GM23338 (cell line): Measurements from ENCODE around the gene RAB3GAP2. TPM values are rescaled to one million over a fixed set of nuclear protein-coding genes. Genes with fewer than 3 reads are reported as not detected.

Experiments
- ATAC-seq: fragments of 200-7000 bp; cut with Tn5 transposase; 3 replicates; pipeline ENCODE4 v1.9.1; 2020
- DNase-seq: peaks from one replicate; pipeline ENCODE4 v3.0.0-alpha.2; 2015; ENCODE audit warnings: low spot score
- H2AFZ ChIP-seq: fragments of 200-600 bp; sonication (generic); 2 replicates; pipeline ENCODE4 v1.8.0; 2016; ENCODE audit warnings: antibody characterized with exemption, mild to moderate bottlenecking, moderate library complexity
- H3F3A ChIP-seq: fragments of 200-600 bp; sonication (generic); replicated peaks from 2 replicates; pipeline ENCODE4 v1.8.0; 2017; ENCODE audit warnings: antibody characterized with exemption, mixed run types, low read depth
- H3K27ac ChIP-seq: fragments of 200-600 bp; sonication (generic); 2 replicates; pipeline ENCODE4 v1.6.1; 2016; ENCODE audit warnings: low read depth
- H3K27me3 ChIP-seq: fragments of 200-600 bp; sonication (generic); 2 replicates; pipeline ENCODE4 v1.8.0; 2016; ENCODE audit warnings: mild to moderate bottlenecking, mixed run types, moderate library complexity; ENCODE audit not compliant: insufficient read depth
- H3K36me3 ChIP-seq: fragments of 200-600 bp; sonication (generic); 2 replicates; pipeline ENCODE4 v1.8.0; 2016; ENCODE audit warnings: mild to moderate bottlenecking; ENCODE audit not compliant: insufficient read depth
- H3K4me1 ChIP-seq: fragments of 200-600 bp; sonication (generic); 2 replicates; pipeline ENCODE4 v1.8.0; 2016; ENCODE audit warnings: mild to moderate bottlenecking, moderate library complexity; ENCODE audit not compliant: insufficient read depth
- H3K4me2 ChIP-seq: fragments of 200-600 bp; sonication (generic); 2 replicates; pipeline ENCODE4 v1.7.1; 2017; ENCODE audit warnings: mixed run types
- H3K4me3 ChIP-seq: fragments of 200-600 bp; sonication (generic); 2 replicates; pipeline ENCODE4 v1.6.1; 2016; ENCODE audit warnings: mixed run types
- H3K79me2 ChIP-seq: fragments of 200-600 bp; sonication (generic); replicated peaks from 2 replicates; pipeline ENCODE4 v1.8.0; 2017; ENCODE audit warnings: mild to moderate bottlenecking; ENCODE audit not compliant: insufficient read depth
- H3K9me2 ChIP-seq: fragments of 200-600 bp; sonication (generic); 2 replicates; pipeline ENCODE4 v1.8.0; 2017; ENCODE audit not compliant: insufficient read depth
- H4K20me1 ChIP-seq: fragments of 200-600 bp; sonication (generic); replicated peaks from 2 replicates; pipeline ENCODE4 v1.8.0; 2017; ENCODE audit warnings: mild to moderate bottlenecking; ENCODE audit not compliant: insufficient read depth
- H3K27ac Mint-ChIP-seq: 2 replicates; pipeline ENCODE4 v1.8.0; 2020; ENCODE audit warnings: inconsistent platforms, mild to moderate bottlenecking, moderate library complexity, mixed read lengths
- H3K27me3 Mint-ChIP-seq: 3 replicates; pipeline ENCODE4 v1.8.0; 2022; ENCODE audit warnings: low read depth, mild to moderate bottlenecking, moderate library complexity, mixed read lengths, inconsistent platforms; ENCODE audit not compliant: insufficient read depth, poor library complexity
- H3K36me3 Mint-ChIP-seq: 3 replicates; pipeline ENCODE4 v1.8.0; 2021; ENCODE audit warnings: low read depth, mild to moderate bottlenecking, inconsistent platforms, moderate library complexity, mixed read lengths
- H3K4me1 Mint-ChIP-seq: 3 replicates; pipeline ENCODE4 v1.8.0; 2020; ENCODE audit warnings: mild to moderate bottlenecking, inconsistent platforms, mixed read lengths
- H3K4me3 Mint-ChIP-seq: 3 replicates; pipeline ENCODE4 v1.8.0; 2021; ENCODE audit warnings: moderate library complexity, mild to moderate bottlenecking, inconsistent platforms, mixed read lengths
- H3K9me3 Mint-ChIP-seq: 3 replicates; pipeline ENCODE4 v1.8.0; 2020; ENCODE audit warnings: moderate library complexity, mild to moderate bottlenecking, inconsistent platforms, mixed read lengths
- CREB1 ChIP-seq: fragments of 250-450 bp; sonication (Bioruptor Pico); IDR thresholded peaks from 2 replicates; pipeline ENCODE4 v1.5.0; 2020; ENCODE audit warnings: low read depth, mild to moderate bottlenecking, moderate library complexity
- CTCF ChIP-seq, 2 experiments: fragments of 200-600 bp in 1 of 2; sonication (generic) in 1 of 2; conservative IDR thresholded peaks; 2 replicates each; pipeline versions ENCODE4 v1.5.1 to v1.6.1; 2016 to 2017; ENCODE audit warnings: antibody characterized with exemption in 2 of 2, low read depth in 2 of 2, mild to moderate bottlenecking in 2 of 2, moderate library complexity in 1 of 2
- ETS1 ChIP-seq: IDR thresholded peaks from 2 replicates; pipeline ENCODE4 v1.6.1; 2016; ENCODE audit warnings: antibody characterized with exemption
- EZH2 ChIP-seq: fragments of 200-600 bp; sonication (generic); IDR thresholded peaks from one replicate; pipeline ENCODE4 v1.8.0; 2017; ENCODE audit warnings: antibody characterized with exemption, mild to moderate bottlenecking, low read depth; ENCODE audit not compliant: unreplicated experiment
- EZH2phosphoT487 ChIP-seq: fragments of 200-600 bp; sonication (generic); IDR thresholded peaks from one replicate; pipeline ENCODE4 v1.8.1; 2018; ENCODE audit warnings: antibody characterized with exemption; ENCODE audit not compliant: unreplicated experiment
- JUNB ChIP-seq: IDR thresholded peaks from one replicate; pipeline ENCODE4 v1.6.1; 2016; ENCODE audit warnings: antibody characterized with exemption; ENCODE audit not compliant: unreplicated experiment
- NANOG ChIP-seq: IDR thresholded peaks from 2 replicates; pipeline ENCODE4 v1.6.1; 2016; ENCODE audit warnings: antibody characterized with exemption, borderline replicate concordance
- POLR2AphosphoS5 ChIP-seq: IDR thresholded peaks from 2 replicates; pipeline ENCODE4 v1.6.1; 2016; ENCODE audit warnings: antibody characterized with exemption, low read depth
- REST ChIP-seq: IDR thresholded peaks from one replicate; pipeline ENCODE4 v1.6.1; 2018; ENCODE audit warnings: antibody characterized with exemption; ENCODE audit not compliant: unreplicated experiment
- STAT1 ChIP-seq: IDR thresholded peaks from one replicate; pipeline ENCODE4 v1.6.1; 2016; ENCODE audit warnings: antibody characterized with exemption; ENCODE audit not compliant: unreplicated experiment
- ZNF114 ChIP-seq: fragments of 250-450 bp; sonication (Bioruptor Pico); IDR thresholded peaks from 2 replicates; pipeline ENCODE4 v1.5.0; 2020; ENCODE audit warnings: mild to moderate bottlenecking, moderate library complexity
- ZNF331 ChIP-seq: fragments of 250-450 bp; sonication (Bioruptor Pico); IDR thresholded peaks from 2 replicates; pipeline ENCODE4 v1.5.0; 2020; ENCODE audit warnings: low read depth, mild to moderate bottlenecking, moderate library complexity
- ZNF462 ChIP-seq: fragments of 250-450 bp; sonication (Bioruptor Pico); IDR thresholded peaks from 2 replicates; pipeline ENCODE4 v1.5.0; 2020; ENCODE audit warnings: mild to moderate bottlenecking, moderate library complexity
- polyA plus RNA-seq: library from polyadenylated mRNA; unstranded; fragments of >200 nt; fragmentation: Nextera tagmentation; extraction: Ambion mirVana; gene quantifications from 2 replicates; pipeline ENCODE4 v1.2.1, GENCODE V29; 2016
- total RNA-seq: library from RNA; depleted of rRNA; stranded (reverse); fragments of >200 nt; shearing (Covaris generic); gene quantifications from 2 replicates; pipeline ENCODE4 v1.2.3, GENCODE V29; 2014

The RAB3GAP2 gene
- total and polyA plus RNA-seq, 2 experiments from 2014 or later, result 19.4 to 44.6 TPM

- H3K27ac ChIP-seq, result no peak overlapping the region
- no peaks in the 10 kb centered on the region for H3K79me2 ChIP-seq
- DNase-seq, result no peak
- no peaks in the 10 kb centered on the region for H3K4me1 Mint-ChIP-seq
- H4K20me1 ChIP-seq, result peaks cover 4% of the 10 kb centered on the region; the same call in 1 of the 2 replicates
- H3K27ac Mint-ChIP-seq, result no peak overlapping the region
- H3K4me2 ChIP-seq, result no peak overlapping the region
- no peaks in the 10 kb centered on the region for H3K9me2 ChIP-seq
- TF ChIP-seq ZNF114 (CRISPR knock-in tag) (no peak), NANOG (no peak), CREB1 (CRISPR knock-in tag) (no peak), EZH2 (no peak), ZNF331 (CRISPR knock-in tag) (no peak), STAT1 (no peak), ZNF462 (CRISPR knock-in tag) (no peak), EZH2phosphoT487 (no peak), CTCF (conservative IDR thresholded peaks at IDR 0.05; ENCODE audit: low read depth in 2 of 2) (no peak), ETS1 (no peak), POLR2AphosphoS5 (no peak), REST (no peak), JUNB (no peak)
- no peaks in the 10 kb centered on the region for H3K9me3 Mint-ChIP-seq
- no peaks in the 10 kb centered on the region for H3F3A ChIP-seq
- H3K27me3 Mint-ChIP-seq, result no peaks in the 10 kb centered on the region
- H3K4me3 Mint-ChIP-seq, result no peak overlapping the region
- no peak for ATAC-seq
- H3K36me3 ChIP-seq, result peaks cover 35% of the 10 kb centered on the region; the same call in 1 of the 2 replicates
- H2AFZ ChIP-seq, result no peak overlapping the region
- no peaks in the 10 kb centered on the region for H3K27me3 ChIP-seq
- H3K4me3 ChIP-seq, result no peak overlapping the region
- H3K4me1 ChIP-seq, result no peaks in the 10 kb centered on the region
- H3K36me3 Mint-ChIP-seq, result peaks cover 52% of the 10 kb centered on the region
These were observed 132.3 kb downstream of the RAB3GAP2 start for GRCh38 chr1:220139966-220140365.
